ENCODE data around the gene XPC.
"Not testable (repeated sequence)": the region's sequence is repeated elsewhere in the genome, so short reads cannot be mapped to it uniquely, and the experiment has no call there.

Gene XPC

GRCh38 chr3:14131134-14131533 is 47.3 kb downstream of the XPC start:
- DNase-seq = no peak

GRCh38 chr3:14130707-14131106 is 47.7 kb downstream of the XPC start:
- no peak for DNase-seq

DNA sequence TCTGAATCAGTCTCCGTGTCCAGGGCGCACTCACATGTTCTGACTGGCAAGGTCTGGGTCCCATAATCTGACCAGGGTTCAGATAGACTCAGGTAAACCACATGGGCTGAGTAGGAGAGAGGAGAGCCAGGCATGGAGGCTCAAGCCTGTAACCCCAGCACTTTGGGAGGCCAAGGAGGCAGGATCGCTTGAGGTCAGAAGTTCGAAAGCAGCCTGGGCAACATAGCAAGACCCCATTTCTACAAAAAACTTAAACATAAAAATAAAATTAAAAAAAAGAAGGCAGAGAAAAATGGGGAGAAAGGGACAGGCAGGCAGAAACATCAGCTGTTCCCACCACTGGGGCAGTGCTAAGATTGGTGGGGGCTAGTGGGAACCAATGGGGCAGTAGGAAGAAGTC is 48.2 kb downstream of the XPC start:
- DNase-seq = no peak

- DNase-seq = no peak
Measured at GRCh38 chr3:14129296-14129695, 49.1 kb downstream of the XPC start.

DNA sequence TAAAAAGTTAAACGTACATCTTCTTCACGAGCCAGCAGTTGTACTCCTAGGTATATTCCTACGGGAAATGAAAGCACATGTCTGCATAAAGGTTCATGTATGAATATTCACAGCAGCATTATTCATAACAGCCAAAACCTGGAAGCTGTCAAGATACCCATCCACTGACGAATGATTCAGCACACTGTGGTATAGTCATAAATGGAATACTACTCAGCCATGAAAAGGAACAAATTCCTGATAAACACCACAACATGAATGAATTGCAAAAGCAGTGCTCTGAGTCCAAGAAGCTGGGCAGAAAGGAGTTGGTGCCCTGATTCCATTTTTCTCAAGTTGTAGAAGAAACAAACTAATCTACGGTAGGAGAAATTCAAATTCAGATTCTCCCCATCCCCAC is 49.7 kb downstream of the XPC start:
- DNase-seq = no peak

- no peak for DNase-seq
Measured at GRCh38 chr3:14127516-14128161, 50.8 kb downstream of the XPC start.

- no peak for DNase-seq
Measured at GRCh38 chr3:14126887-14127505, 51.4 kb downstream of the XPC start.

DNA sequence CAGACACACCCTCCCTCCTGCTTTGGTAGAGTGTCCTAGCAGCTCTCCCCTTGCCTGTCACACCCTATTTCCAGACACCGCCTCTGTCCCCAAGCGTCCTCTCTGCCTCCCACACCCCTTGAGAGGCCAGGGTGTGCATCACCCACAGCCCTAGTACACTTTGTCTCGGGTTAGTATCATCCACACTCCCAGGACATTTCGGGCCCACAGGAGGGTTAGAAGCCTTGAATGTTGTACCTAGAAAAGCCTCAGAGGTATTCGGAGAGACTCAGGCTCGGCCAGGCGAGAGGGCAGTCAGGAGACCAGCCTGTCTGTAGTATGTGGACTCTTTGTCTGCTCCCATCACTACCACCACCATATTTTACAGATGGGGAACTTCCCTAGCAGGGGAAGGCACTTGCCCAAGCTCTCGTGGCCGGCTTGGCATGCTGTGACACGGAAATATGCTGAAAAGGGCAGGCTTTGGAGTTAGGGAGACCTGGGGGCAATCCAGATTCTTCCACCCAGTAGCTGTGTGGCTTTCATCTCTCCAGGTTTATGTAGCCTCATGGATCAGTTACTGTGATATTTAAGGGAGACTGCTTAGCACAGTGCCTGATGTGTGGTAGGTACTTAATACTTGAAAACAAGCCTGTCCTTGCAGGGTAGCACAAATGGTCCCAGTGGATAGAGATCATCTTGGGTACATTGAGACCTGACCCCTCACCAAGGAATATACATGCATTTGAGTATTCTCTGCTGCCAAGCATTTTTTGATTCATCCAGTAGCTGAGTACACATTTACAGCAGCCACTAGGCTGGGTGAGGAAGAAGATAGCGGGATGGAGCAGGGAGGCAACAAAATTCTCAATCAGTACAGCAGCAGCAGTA is 52.1 kb downstream of the XPC start:
- no peak for DNase-seq

DNA sequence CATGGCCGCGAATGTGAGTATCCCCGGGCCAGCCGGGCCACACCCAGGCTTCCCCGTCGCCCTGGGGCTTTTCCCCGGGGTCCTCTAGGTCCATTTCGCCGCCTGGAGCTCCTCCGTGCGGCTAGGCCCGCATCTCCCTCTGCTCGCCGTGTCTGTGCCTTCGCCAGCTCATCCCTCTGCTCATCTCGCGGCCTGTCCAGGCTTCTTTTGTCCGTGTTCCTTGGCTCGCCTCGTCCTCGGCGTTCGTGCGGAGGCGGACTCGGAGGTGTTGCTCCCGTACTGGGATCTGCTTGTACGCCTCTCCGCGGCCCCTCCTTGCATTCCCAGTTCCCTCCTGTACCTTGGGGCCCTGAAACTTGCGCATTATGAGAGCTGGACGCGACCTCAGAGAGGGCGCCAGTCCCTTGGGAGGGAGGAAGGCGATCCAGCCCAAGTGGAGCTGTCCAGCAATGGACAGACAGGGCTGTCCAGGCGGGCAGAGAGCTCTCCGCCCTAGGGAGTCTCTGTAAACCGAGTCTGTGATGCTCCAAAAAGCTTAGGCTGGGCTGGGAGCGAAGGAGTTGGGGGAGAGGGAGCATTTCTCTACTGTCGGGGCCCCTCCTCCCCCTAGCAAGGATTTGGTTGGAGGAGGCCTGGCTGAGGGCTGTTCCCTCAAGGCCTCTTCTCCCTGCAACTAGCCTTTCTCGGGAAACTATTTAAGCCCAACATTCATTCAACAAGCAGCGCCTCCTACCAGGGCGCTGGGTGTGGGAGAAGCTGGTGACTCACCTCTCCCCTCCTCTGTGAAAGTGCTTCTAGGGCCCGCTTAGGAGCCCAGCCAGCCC is 53.0 kb downstream of the XPC start:
- peak; percentile 84 for DNase-seq

DNA sequence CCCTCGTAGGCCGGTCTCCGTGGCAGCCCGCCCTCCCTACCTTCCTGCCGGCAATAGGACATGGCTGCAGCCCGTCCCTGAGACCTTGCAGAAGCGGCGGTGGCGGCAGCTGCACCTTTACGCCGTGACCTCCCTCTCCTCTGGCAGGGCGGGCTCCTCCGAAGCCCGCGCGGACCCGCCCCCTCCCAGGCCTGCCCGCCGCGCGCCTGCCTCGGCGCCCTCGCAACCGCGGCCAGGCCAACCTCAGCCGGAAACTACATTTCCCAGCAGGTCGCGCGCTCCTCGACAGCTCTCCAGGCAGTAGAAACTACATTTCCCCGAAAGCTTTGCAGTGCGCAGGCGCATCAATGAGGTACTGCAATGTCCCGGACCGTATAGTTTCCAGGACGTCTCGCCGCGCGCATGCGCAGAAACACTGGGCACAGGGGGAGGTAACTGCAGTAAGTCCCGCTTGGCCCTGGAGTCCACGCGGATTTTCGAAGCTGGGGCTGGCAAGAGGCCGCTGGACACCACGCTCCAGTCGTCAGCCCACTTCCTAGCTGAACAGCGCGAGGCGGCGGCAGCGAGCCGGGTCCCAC is 53.7 kb downstream of the XPC start, which contains the start of the genes CHCHD4 and TMEM43:
Gene CHCHD4 (minus strand): TSS at position 256 of the 578 bp plus-strand sequence. CDS start 194 bp downstream, at position 62.
Gene TMEM43 (plus strand): TSS at position 438 of the 578 bp plus-strand sequence. CDS start 142 bp downstream, outside the sequence.
- peak; percentile 99 for DNase-seq

- peak; percentile 84 for DNase-seq
Measured at GRCh38 chr3:14124223-14124614, 54.2 kb downstream of the XPC start.

GRCh38 chr3:14123308-14124222 is 54.8 kb downstream of the XPC start:
- DNase-seq = no peak

GRCh38 chr3:14122301-14122700 is 56.1 kb downstream of the XPC start:
- no peak for DNase-seq

DNA sequence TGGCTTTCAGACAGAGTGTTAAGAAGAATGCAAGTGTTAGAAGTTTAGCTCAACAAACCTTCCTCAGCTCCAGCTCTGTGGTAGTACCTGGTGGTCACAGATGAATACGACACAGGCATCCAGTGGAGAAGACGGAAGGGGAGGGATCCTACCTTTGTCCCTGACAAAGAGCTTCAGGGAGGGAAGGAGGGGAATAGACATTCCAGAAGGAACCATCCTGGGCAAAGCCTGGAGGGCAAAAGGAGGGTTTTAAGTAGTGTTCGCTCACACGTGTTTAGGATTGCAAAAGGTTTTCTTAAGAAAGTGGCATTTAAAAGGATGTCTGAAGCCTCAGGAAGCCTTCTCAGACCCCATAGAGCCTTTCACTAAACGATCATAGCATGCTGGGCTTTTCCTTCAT is 56.5 kb downstream of the XPC start:
- DNase-seq = no peak

DNA sequence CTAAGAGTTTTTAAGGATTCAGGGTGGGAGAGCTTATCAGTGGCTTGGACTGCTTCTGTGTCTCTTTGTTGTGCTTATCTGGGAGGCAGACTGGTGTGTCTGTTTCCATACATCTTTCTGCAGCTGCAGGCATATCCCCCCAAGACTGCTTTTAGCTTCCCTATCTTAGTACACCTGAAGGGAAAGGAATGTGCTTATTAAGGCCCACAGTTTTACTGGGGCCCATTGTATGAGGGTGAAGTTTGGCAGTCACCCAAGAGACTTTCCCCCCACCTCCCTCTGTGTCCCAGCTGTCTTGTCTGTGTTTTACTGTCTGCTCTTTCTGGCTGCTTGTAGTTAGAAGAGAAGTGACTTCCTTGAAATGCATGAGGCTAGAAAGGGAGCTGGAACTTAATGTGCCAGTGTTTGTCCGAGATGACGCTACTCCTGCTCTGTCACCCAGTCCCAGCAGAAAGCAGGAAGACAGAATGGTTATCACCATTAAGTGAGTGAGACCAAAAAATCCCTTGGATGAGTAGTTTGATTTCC is 57.4 kb downstream of the XPC start:
- DNase-seq = not testable (repeated sequence)

- DNase-seq = no peak
Measured at GRCh38 chr3:14120111-14120920, 58.1 kb downstream of the XPC start.

DNA sequence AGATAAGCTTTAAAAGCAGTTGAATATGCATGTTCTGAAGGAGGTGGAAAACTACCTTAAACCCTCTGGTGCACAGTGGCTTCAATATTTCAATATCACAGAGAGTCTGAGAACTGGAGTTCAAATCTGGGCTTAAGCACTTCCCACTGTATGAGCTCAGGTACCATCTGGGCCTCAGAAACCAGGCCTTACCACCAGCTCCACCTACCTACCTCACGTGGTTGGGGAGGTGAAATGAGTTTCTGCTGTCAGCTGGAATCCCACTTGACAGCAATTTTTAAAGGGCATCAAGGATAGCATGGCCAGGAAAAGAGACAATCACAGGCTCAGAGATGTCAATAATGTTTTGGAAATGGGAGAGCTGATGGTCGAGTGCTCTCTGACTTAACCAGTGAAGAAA is 58.8 kb downstream of the XPC start:
- no peak for DNase-seq

GRCh38 chr3:14118400-14119381 is 59.7 kb downstream of the XPC start:
- DNase-seq = peak; percentile 55

Data from MV-4-11 (cell line).